Spleen (tissue), 3 donors: Measurements from ENCODE around the gene RGPD8.
"Not testable (repeated sequence)": the region's sequence is repeated elsewhere in the genome, so short reads cannot be mapped to it uniquely, and the experiment has no call there.

ENCODE experiments used
- POLR2A ChIP-seq, 3 donors: fragments of 450-650 bp; IDR thresholded peaks; one replicate each; pipeline ENCODE4 v1.5.1; 2017; ENCODE audit warnings: antibody characterized with exemption in 3 of 3, mild to moderate bottlenecking in 1 of 3
- POLR2AphosphoS5 ChIP-seq, 3 donors: sonication (generic); formaldehyde crosslinking; IDR thresholded peaks; one replicate each; pipeline ENCODE4 v1.5.1; 2017; ENCODE audit warnings: antibody characterized with exemption in 3 of 3

DNA sequence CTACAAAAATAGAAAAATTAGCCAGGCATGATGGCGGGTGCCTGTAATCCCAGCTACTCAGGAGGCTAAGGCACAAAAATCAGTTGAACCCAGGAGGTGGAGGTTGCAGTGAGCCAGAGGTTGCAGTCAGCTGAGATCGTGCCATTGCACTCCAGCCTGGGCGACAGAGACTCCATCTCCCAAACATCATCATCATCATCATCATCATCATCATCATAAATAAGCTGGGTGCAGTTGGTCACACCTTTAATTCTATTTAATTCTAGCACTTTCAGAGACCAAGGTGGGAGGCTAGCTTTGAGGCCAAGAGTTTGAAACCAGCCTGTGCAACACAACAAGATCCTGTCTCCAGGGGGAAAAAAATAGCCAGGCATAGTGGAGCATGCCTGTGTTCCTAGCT, 8.9 kb downstream of the RGPD8 start:
- TF ChIP-seq POLR2AphosphoS5, POLR2A (IDR thresholded peaks at IDR 0.05): not testable (repeated sequence)
